ENCODE data around the gene ANKRD10. TPM values are rescaled to one million over a fixed set of nuclear protein-coding genes. Genes with fewer than 3 reads are reported as not detected.

Gene ANKRD10
- total and polyA plus RNA-seq, 10 of the 15 experiments (the other 5 are each of a cell fraction or from before 2014, with no cell fraction given): 47.1 to 199 (median 97.2) TPM

GRCh38 chr13:110831437-110832204 is 83.2 kb downstream of the ANKRD10 start (continued):
- TF ChIP-seq ZBTB11 (CRISPR knock-in tag; IDR thresholded peaks at IDR 0.05) (no peak), EGR1 (IDR thresholded peaks at IDR 0.05; ENCODE audit: borderline replicate concordance in 1 of 2, low read depth in 2 of 2, low read length in 2 of 2) (no peak), ZNF687 (IDR thresholded peaks at IDR 0.05) (no peak), MLLT1 (IDR thresholded peaks at IDR 0.05) (no peak), RB1 (IDR thresholded peaks at IDR 0.05; ENCODE audit: borderline replicate concordance) (no peak), SMAD1 (IDR thresholded peaks at IDR 0.05; ENCODE audit: low read depth, partially characterized antibody) (no peak), E4F1 (IDR thresholded peaks at IDR 0.05; ENCODE audit: borderline replicate concordance, partially characterized antibody) (no peak), TARDBP (IDR thresholded peaks at IDR 0.05; ENCODE audit: borderline replicate concordance) (no peak), YBX1 (IDR thresholded peaks at IDR 0.05) (no peak), STAT3 (IDR thresholded peaks at IDR 0.05; ENCODE audit: low read depth, low read length) (no peak)
